Astrocyte (in vitro differentiated cells and primary cell): ENCODE results near the gene MRPL40. TPM values are rescaled to one million over a fixed set of nuclear protein-coding genes. Genes with fewer than 3 reads are reported as not detected.

Experiments used
- DNase-seq: peaks from one replicate; pipeline ENCODE4 v3.0.0-alpha.2; 2010; ENCODE audit warnings: low read depth
- FAIRE-seq: peaks from 2 replicates; lab custom pipeline; 2011; peaks lifted over from hg19 to GRCh38; lab: Jason Lieb, UNC
- H2AFZ ChIP-seq: 2 replicates; pipeline ENCODE4 v1.6.0; 2012; ENCODE audit warnings: low read depth, low read length, inconsistent platforms
- H3K27ac ChIP-seq: 2 replicates; pipeline ENCODE4 v1.5.1; 2011; ENCODE audit warnings: low read depth, low read length, inconsistent platforms
- H3K27me3 ChIP-seq: 2 replicates; pipeline ENCODE4 v1.6.0; 2011; ENCODE audit warnings: low read length, inconsistent platforms; ENCODE audit not compliant: insufficient read depth
- H3K36me3 ChIP-seq: 2 replicates; pipeline ENCODE4 v1.5.1; 2011; ENCODE audit warnings: low read length, inconsistent platforms; ENCODE audit not compliant: insufficient read depth
- H3K4me1 ChIP-seq: 2 replicates; pipeline ENCODE4 v1.5.1; 2011; ENCODE audit warnings: low read length, inconsistent platforms; ENCODE audit not compliant: insufficient read depth
- H3K4me2 ChIP-seq: 2 replicates; pipeline ENCODE4 v1.6.0; 2012; ENCODE audit warnings: low read length, inconsistent platforms
- H3K4me3 ChIP-seq: 2 replicates; pipeline ENCODE4 v1.5.1; 2011; ENCODE audit warnings: low read depth, mild to moderate bottlenecking, low read length, inconsistent platforms; ENCODE audit not compliant: insufficient read depth
- H3K79me2 ChIP-seq: 2 replicates; pipeline ENCODE4 v1.6.0; 2012; ENCODE audit warnings: mild to moderate bottlenecking, low read length, inconsistent platforms; ENCODE audit not compliant: insufficient read depth
- H3K9ac ChIP-seq: 2 replicates; pipeline ENCODE4 v1.6.0; 2012; ENCODE audit warnings: mild to moderate bottlenecking, low read length, inconsistent platforms
- H3K9me3 ChIP-seq: 2 replicates; pipeline ENCODE4 v1.5.1; 2012; ENCODE audit warnings: low read depth, mild to moderate bottlenecking, low read length, inconsistent platforms; ENCODE audit not compliant: insufficient read depth
- H4K20me1 ChIP-seq: 2 replicates; pipeline ENCODE4 v1.6.0; 2012; ENCODE audit warnings: low read length, inconsistent platforms; ENCODE audit not compliant: insufficient read depth
- H3K27ac Mint-ChIP-seq: one replicate; pipeline ENCODE4 v1.8.0; 2021; ENCODE audit warnings: mild to moderate bottlenecking, mixed read lengths; ENCODE audit not compliant: unreplicated experiment
- H3K27me3 Mint-ChIP-seq: one replicate; pipeline ENCODE4 v1.8.0; 2021; ENCODE audit warnings: low read depth, mixed read lengths; ENCODE audit not compliant: unreplicated experiment
- H3K36me3 Mint-ChIP-seq: one replicate; pipeline ENCODE4 v1.8.0; 2021; ENCODE audit warnings: low read depth, mixed read lengths; ENCODE audit not compliant: unreplicated experiment
- H3K4me1 Mint-ChIP-seq: one replicate; pipeline ENCODE4 v1.8.0; 2021; ENCODE audit warnings: low read depth, mixed read lengths; ENCODE audit not compliant: unreplicated experiment
- H3K4me3 Mint-ChIP-seq: one replicate; pipeline ENCODE4 v1.8.0; 2021; ENCODE audit warnings: mild to moderate bottlenecking, moderate library complexity, mixed read lengths; ENCODE audit not compliant: unreplicated experiment
- H3K9me3 Mint-ChIP-seq: one replicate; pipeline ENCODE4 v1.8.0; 2021; ENCODE audit warnings: mild to moderate bottlenecking, mixed read lengths; ENCODE audit not compliant: unreplicated experiment
- EZH2 ChIP-seq: IDR thresholded peaks from 2 replicates; pipeline ENCODE4 v1.6.1; 2012; ENCODE audit warnings: mild to moderate bottlenecking, low read length, inconsistent platforms; ENCODE audit not compliant: insufficient read depth
- total RNA-seq: library from RNA; stranded (reverse); gene quantifications from 2 replicates; pipeline ENCODE4 v1.2.1, GENCODE V29; 2021
- TF ChIP-seq, protein P1 (sequence below): IDR thresholded peaks from 2 replicates; pipeline ENCODE4 v1.5.1; 2011; ENCODE audit warnings: low read depth, mild to moderate bottlenecking, inconsistent platforms, low read length, moderate library complexity; ENCODE audit not compliant: insufficient read depth

The MRPL40 gene
- total RNA-seq, 1 donor from 2014 or later: 34.7 TPM

DNA sequence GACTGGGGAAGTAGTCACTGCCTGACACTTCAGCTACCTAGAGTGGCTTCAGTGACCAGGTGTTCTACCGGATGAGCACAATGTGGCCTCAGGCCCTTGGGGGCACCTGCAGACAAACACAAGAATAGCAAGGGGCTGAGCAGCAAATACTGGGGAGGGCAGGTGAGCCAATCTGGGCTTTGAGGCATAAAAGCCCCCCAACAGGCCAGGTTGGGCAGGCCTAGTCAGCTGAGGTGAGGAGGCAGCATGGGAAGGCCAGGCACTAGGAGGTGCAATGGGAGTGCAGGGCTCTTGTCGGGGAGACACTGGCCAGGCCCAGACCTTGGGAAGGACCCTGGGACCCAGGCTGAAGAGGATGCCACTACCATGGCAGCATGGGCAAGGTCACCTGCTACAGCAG, 37.7 kb downstream of the MRPL40 start:
- FAIRE-seq (no peak), DNase-seq (no peak)
- H2AFZ ChIP-seq: no peak overlapping the region
- no peak overlapping the region for H3K9ac ChIP-seq
- Mint-ChIP-seq H3K4me1 (no peaks in the 10 kb centered on the region), H3K27ac (no peak overlapping the region), H3K9me3 (no peaks in the 10 kb centered on the region), H3K27me3 (no peaks in the 10 kb centered on the region), H3K4me3 (no peak overlapping the region), H3K36me3 (peaks cover 23% of the 10 kb centered on the region)
- no peak overlapping the region for H3K27ac ChIP-seq
- TF ChIP-seq, protein P1, sequence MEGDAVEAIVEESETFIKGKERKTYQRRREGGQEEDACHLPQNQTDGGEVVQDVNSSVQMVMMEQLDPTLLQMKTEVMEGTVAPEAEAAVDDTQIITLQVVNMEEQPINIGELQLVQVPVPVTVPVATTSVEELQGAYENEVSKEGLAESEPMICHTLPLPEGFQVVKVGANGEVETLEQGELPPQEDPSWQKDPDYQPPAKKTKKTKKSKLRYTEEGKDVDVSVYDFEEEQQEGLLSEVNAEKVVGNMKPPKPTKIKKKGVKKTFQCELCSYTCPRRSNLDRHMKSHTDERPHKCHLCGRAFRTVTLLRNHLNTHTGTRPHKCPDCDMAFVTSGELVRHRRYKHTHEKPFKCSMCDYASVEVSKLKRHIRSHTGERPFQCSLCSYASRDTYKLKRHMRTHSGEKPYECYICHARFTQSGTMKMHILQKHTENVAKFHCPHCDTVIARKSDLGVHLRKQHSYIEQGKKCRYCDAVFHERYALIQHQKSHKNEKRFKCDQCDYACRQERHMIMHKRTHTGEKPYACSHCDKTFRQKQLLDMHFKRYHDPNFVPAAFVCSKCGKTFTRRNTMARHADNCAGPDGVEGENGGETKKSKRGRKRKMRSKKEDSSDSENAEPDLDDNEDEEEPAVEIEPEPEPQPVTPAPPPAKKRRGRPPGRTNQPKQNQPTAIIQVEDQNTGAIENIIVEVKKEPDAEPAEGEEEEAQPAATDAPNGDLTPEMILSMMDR: no peak
- TF ChIP-seq EZH2: no peak
- no peak overlapping the region for H3K4me2 ChIP-seq
- H3K9me3 ChIP-seq: no peaks in the 10 kb centered on the region
- H3K4me3 ChIP-seq: no peak overlapping the region
- H3K4me1 ChIP-seq: no peaks in the 10 kb centered on the region
- no peaks in the 10 kb centered on the region for H3K27me3 ChIP-seq
- H4K20me1 ChIP-seq: peaks cover 76% of the 10 kb centered on the region
- H3K36me3 ChIP-seq: peaks cover 38% of the 10 kb centered on the region
- H3K79me2 ChIP-seq: peaks cover 35% of the 10 kb centered on the region

DNA sequence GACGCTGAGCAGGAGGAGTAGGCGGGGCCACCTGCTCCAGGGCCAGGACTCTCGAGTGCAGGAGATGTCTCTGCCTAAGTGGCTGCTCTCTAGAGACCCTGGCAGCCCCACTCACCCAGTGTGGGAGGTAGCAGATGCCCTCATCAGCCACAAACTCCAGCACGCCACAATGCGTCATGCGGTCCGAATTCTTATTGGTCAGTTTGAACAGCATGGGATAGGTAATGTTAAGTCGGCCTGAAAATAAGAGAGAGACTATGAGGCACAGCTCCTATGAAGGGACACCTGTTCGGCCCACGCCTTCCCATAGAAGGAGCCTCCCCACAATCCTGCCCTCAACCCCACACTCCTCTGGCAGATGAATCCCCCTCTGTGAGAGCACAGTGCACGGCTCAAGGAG, 39.2 kb downstream of the MRPL40 start:
- no peak overlapping the region for H3K4me2 ChIP-seq
- Mint-ChIP-seq H3K4me3 (no peak overlapping the region), H3K27ac (no peak overlapping the region), H3K9me3 (no peaks in the 10 kb centered on the region), H3K36me3 (peaks cover 23% of the 10 kb centered on the region), H3K4me1 (peaks cover 10% of the 10 kb centered on the region), H3K27me3 (no peaks in the 10 kb centered on the region)
- peaks cover 51% of the 10 kb centered on the region for H3K79me2 ChIP-seq
- no peaks in the 10 kb centered on the region for H3K27me3 ChIP-seq
- no peak overlapping the region for H3K27ac ChIP-seq
- no peak overlapping the region for H3K4me3 ChIP-seq
- no peak for DNase-seq
- FAIRE-seq: no peak
- no peaks in the 10 kb centered on the region for H3K9me3 ChIP-seq
- H3K4me1 ChIP-seq: no peaks in the 10 kb centered on the region
- H3K9ac ChIP-seq: no peak overlapping the region
- TF ChIP-seq EZH2: no peak
- TF ChIP-seq, protein P1: no peak
- no peak overlapping the region for H2AFZ ChIP-seq
- H3K36me3 ChIP-seq: peaks cover 42% of the 10 kb centered on the region
- H4K20me1 ChIP-seq: peaks cover 80% of the 10 kb centered on the region

DNA sequence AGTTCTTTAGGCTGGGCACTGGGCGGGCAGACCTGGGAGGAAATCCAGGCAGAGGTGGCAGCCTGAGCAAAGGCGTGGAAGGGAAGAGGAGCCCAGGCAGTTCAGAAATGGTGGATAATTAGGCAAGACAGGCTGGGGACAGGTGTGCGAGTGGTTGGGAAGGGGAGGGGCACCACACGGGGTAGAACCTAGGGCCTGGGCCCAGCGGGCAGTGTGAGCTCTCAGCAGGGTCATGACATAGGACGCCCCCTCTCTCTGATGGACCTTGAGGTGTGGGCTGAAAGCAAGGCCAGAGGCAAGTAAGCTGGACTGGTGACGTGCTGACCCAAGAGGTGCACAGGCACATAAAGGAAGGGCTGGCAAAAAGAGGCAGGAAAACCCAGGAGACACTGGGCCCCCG, 39.9 kb downstream of the MRPL40 start:
- Histone ChIP-seq H3K4me2 (no peak overlapping the region), H3K27ac (no peak overlapping the region), H3K4me1 (peaks cover under 1% of the 10 kb centered on the region), H3K36me3 (peaks cover 36% of the 10 kb centered on the region), H3K79me2 (peaks cover 55% of the 10 kb centered on the region), H3K4me3 (no peak overlapping the region), H3K9ac (no peak overlapping the region), H2AFZ (no peak overlapping the region), H4K20me1 (peaks cover 81% of the 10 kb centered on the region), H3K9me3 (no peaks in the 10 kb centered on the region), H3K27me3 (no peaks in the 10 kb centered on the region)
- Mint-ChIP-seq H3K4me3 (no peak overlapping the region), H3K36me3 (peaks cover 22% of the 10 kb centered on the region), H3K9me3 (no peaks in the 10 kb centered on the region), H3K27me3 (no peaks in the 10 kb centered on the region), H3K27ac (no peak overlapping the region), H3K4me1 (peaks cover 14% of the 10 kb centered on the region)
- FAIRE-seq (no peak), DNase-seq (no peak)
- TF ChIP-seq, protein P1: no peak
- TF ChIP-seq EZH2: no peak
